ENCODE measurements around the gene TULP3.

DNA sequence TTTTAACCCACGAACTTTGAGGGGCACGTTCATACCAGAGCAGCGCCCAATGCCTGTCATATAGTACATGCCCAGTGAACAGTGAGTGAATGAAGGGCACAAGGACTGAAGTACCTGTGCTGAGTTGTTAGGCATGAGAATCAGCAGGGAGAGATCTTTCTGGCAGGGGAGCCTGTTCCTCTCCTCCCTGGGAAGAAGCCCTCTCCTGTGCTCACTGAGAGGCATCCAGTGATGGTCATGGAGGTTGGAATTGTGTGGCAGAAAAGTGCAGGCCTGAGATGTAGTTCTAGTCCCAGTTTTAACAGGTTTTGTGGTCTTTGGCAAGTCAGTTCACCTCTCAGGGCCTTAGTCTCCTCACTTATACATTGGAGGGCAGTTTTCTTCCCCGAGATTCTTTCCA, 89.1 kb downstream of the TULP3 start:
- TF ChIP-seq CTCF (IDR thresholded peaks at IDR 0.05) (no peak), EP300 (IDR thresholded peaks at IDR 0.05) (no peak), POLR2A (IDR thresholded peaks at IDR 0.05) (no peak)
